HL-60 (cell line): Measurements from ENCODE around the gene SMAP2.

ENCODE experiments used
- GABPA ChIP-seq: IDR thresholded peaks from 2 replicates; pipeline ENCODE4 v1.6.1; 2012; ENCODE audit warnings: low read depth
- POLR2AphosphoS5 ChIP-seq: IDR thresholded peaks from 2 replicates; pipeline ENCODE4 v1.6.1; 2012; ENCODE audit warnings: low read depth
- TF ChIP-seq, protein P1 (sequence below): IDR thresholded peaks from one replicate; pipeline ENCODE4 v1.5.1; 2011; ENCODE audit warnings: low read length, control low read depth, inconsistent platforms; ENCODE audit not compliant: insufficient read depth
- TF ChIP-seq, protein P2 (sequence below): IDR thresholded peaks from 2 replicates; pipeline ENCODE4 v1.6.1; 2012; ENCODE audit warnings: low read depth; ENCODE audit not compliant: insufficient replicate concordance

DNA sequence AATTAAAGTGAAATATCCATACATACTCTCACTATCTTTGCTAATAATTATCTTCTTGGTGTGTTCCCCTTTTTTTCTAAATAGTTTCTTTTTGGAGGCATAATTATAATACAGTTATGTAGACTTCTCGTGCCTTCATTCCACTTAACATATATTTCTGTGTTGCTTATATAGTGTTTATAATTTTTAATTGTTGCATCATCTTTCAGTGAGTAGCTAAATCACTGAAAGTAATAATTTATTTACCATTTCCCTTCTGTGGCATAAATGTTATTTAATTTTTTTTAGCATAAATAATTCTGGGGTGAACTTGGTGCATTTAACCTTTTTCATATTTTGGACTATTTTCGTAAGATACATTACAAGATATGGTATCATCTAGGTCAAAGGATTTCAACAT lies 38.3 kb downstream of the SMAP2 start:
- TF ChIP-seq, protein P1, sequence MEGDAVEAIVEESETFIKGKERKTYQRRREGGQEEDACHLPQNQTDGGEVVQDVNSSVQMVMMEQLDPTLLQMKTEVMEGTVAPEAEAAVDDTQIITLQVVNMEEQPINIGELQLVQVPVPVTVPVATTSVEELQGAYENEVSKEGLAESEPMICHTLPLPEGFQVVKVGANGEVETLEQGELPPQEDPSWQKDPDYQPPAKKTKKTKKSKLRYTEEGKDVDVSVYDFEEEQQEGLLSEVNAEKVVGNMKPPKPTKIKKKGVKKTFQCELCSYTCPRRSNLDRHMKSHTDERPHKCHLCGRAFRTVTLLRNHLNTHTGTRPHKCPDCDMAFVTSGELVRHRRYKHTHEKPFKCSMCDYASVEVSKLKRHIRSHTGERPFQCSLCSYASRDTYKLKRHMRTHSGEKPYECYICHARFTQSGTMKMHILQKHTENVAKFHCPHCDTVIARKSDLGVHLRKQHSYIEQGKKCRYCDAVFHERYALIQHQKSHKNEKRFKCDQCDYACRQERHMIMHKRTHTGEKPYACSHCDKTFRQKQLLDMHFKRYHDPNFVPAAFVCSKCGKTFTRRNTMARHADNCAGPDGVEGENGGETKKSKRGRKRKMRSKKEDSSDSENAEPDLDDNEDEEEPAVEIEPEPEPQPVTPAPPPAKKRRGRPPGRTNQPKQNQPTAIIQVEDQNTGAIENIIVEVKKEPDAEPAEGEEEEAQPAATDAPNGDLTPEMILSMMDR: no peak
- no peak for TF ChIP-seq POLR2AphosphoS5
- TF ChIP-seq, protein P2, sequence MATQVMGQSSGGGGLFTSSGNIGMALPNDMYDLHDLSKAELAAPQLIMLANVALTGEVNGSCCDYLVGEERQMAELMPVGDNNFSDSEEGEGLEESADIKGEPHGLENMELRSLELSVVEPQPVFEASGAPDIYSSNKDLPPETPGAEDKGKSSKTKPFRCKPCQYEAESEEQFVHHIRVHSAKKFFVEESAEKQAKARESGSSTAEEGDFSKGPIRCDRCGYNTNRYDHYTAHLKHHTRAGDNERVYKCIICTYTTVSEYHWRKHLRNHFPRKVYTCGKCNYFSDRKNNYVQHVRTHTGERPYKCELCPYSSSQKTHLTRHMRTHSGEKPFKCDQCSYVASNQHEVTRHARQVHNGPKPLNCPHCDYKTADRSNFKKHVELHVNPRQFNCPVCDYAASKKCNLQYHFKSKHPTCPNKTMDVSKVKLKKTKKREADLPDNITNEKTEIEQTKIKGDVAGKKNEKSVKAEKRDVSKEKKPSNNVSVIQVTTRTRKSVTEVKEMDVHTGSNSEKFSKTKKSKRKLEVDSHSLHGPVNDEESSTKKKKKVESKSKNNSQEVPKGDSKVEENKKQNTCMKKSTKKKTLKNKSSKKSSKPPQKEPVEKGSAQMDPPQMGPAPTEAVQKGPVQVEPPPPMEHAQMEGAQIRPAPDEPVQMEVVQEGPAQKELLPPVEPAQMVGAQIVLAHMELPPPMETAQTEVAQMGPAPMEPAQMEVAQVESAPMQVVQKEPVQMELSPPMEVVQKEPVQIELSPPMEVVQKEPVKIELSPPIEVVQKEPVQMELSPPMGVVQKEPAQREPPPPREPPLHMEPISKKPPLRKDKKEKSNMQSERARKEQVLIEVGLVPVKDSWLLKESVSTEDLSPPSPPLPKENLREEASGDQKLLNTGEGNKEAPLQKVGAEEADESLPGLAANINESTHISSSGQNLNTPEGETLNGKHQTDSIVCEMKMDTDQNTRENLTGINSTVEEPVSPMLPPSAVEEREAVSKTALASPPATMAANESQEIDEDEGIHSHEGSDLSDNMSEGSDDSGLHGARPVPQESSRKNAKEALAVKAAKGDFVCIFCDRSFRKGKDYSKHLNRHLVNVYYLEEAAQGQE: no peak
- TF ChIP-seq GABPA: no peak
